VCaP (cell line): ENCODE results near the gene CLIP2.

Source experiments
- H3K27ac ChIP-seq: fragments of 450-650 bp; 2 replicates; pipeline ENCODE4 v1.5.1; 2017
- TF ChIP-seq, protein P1 (sequence below): fragments of 450-650 bp; conservative IDR thresholded peaks from 2 replicates; pipeline ENCODE4 v1.5.1; 2017; ENCODE audit warnings: mild to moderate bottlenecking, moderate library complexity

CLIP2 gene

DNA sequence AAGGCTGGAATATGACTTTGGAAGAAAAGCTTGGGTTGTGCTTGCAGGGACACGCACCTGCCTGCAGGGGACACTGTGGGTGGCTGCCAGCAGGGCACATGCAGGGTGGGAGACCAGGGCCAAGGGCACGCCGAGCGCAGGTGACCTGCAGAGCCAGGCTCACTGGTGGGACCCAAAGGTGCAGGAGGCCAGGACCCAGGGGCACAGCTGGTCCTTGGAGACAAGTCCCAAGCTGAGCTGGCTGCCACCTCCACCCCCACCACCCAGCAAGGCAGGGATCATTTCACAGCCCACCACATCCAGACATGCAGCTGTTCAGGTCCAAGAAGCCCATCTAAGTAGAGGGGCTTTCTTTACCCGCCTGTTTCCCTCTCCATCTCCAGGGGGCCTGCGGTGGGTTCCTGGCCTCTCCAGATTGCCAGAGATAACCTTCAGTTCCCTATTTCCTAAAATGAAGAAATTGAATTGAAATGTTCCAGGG is 13.8 kb upstream of the CLIP2 start:
- TF ChIP-seq, protein P1, sequence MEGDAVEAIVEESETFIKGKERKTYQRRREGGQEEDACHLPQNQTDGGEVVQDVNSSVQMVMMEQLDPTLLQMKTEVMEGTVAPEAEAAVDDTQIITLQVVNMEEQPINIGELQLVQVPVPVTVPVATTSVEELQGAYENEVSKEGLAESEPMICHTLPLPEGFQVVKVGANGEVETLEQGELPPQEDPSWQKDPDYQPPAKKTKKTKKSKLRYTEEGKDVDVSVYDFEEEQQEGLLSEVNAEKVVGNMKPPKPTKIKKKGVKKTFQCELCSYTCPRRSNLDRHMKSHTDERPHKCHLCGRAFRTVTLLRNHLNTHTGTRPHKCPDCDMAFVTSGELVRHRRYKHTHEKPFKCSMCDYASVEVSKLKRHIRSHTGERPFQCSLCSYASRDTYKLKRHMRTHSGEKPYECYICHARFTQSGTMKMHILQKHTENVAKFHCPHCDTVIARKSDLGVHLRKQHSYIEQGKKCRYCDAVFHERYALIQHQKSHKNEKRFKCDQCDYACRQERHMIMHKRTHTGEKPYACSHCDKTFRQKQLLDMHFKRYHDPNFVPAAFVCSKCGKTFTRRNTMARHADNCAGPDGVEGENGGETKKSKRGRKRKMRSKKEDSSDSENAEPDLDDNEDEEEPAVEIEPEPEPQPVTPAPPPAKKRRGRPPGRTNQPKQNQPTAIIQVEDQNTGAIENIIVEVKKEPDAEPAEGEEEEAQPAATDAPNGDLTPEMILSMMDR, result peak; percentile 50; the same call in 1 of the 2 replicates
- H3K27ac ChIP-seq, result no peak overlapping the region

DNA sequence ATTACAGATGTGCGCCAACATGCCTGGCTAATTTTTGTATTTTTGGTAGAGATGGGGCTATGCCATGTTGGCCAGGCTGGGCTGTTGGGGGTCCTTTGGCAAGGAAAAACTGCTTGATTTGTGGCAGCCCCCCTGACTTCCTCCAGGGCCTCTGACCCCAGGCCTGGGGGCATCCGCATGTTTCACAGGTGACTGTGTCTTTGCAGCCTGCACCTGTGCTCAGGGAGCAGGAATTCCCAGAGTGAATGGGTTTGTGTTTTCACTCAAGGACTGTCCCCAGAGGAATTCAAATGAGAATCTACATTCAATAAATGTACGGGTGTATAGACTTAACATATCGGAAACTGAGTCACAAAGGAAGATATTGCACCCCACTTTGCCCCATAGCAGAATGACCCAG is 11.6 kb upstream of the CLIP2 start:
- H3K27ac ChIP-seq, result no peak overlapping the region
- TF ChIP-seq, protein P1, result no peak

DNA sequence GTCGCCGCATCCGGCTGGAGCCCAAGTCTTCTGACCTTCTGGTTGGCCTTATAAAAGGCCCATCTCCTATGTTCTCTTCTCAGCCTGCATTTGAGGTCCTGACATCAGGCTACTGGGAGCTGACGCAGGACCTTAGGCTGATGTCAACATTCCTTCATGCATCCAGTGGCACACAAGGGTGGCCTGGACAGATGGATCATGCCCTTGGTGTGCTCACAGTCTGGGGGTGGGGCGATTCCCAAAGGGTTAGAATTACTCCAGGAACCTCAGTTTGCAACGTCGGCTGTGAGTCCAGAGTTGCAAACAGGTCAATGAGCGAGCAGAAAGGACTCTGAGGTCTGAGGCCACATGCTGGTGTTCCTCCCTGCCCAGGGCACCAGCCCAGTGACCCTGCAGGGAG is 8.2 kb upstream of the CLIP2 start:
- H3K27ac ChIP-seq, result no peak overlapping the region
- TF ChIP-seq, protein P1, result no peak

DNA sequence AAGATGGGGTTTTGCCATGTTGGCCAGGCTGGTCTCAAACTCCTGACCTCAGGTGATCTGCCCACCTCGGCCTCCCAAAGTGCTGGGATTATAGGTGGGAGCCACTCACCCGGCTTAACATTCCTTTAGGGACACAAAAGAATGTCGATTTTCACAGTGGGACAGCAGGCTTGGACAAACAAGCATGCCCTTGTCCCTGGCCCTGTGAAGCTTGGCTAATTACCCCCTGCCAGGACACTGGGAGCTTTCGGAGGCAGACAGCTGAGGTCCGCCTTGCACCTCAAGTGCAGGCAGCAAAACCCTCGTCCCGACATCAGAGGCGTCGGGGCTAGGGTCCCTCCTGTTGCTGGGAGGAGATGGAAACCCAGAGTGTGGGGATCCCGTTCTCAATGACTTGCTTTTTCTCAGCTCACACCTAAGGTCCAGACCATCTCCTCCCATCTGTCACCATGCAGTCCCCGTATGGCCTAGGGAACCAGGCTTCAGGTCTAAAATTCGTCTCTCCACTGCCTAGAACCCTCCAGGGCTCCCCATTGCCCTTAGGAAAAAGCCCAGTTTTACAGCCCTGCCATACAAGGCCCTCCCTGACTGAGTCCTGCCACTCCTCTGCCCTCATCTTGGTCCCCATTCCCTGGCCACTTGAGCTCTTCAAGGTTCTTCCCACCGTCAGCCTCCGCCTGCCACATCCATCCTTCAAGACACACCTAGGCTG is 6.3 kb upstream of the CLIP2 start:
- TF ChIP-seq, protein P1, result no peak
- no peak overlapping the region for H3K27ac ChIP-seq

DNA sequence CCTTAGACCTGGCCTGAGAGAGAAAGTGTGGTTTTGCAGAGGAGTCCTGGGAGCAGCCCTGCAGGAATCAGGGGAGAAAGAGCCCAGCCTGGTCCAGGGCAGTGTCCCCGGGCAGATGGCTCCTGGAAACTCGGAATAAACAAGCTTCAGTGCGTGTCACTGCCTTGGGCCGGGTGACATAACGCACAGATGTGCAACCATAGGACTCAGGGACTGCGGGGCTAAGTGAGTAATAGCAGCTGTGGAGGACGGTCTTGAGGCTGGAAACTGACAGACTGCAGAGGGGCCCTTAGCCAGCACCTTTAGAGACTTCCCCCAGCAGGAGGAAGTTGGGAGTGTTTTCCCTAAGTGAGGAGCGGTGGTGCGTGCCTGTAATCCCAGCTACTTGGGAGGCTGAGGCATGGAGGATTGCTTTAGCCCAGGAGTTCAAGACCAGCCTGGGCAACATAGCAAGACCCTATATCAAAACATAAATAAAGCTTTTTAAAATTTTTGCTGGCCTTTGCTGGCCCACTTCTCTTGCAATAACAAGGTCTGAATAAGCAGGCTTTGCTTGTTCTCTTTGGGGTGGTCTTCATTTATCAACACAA is 5.3 kb upstream of the CLIP2 start:
- no peak overlapping the region for H3K27ac ChIP-seq
- TF ChIP-seq, protein P1, result no peak

DNA sequence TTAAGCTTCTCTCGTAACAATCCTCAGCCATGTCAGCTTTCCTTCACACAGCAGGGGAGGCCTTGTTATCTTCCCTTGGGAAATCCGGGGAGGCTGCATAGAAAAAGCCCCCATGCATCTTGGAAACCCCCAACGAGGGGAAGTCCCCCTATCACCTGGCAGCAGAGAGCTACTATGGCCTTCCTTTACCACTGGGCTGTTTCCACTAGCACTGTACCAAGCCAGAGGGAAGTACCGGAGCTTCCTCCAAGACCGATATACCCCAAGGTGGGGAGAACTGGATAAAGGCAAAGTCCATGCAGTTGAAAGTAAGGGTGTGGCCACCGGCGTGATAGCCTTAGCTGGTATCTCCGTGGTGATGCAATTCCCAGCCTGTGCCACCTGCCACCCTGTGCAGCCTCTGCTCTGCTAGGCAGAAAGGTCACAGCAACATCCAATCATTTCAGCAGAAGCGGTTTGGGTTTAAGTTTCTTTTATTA is 4.4 kb upstream of the CLIP2 start:
- no peak overlapping the region for H3K27ac ChIP-seq

DNA sequence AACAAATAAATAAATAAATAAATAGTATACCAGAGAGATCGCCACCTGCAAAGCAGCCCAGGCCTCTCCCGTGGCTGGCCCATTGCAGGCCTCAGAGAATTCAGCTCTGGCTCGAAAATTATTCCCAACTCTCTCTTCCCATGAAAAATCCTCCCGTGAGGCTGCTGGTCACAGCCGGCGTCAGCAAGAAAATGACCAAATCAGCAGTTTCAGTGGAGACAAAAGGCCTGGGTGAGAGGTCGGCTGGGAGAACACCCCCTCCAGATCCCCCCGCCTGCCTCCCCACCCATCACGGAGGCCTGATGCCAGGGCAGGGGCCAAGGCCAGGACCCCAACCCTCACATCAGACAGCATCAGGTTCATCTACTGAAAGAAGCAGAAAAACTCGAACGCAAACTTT is 3.1 kb upstream of the CLIP2 start:
- no peak overlapping the region for H3K27ac ChIP-seq
- TF ChIP-seq, protein P1, result no peak

More for the DNA sequence above, 4.4 kb upstream of the CLIP2 start:
- TF ChIP-seq, protein P1, result no peak
